HepG2 (cell line): Measurements from ENCODE around the gene MAP3K9. TPM values are rescaled to one million over a fixed set of nuclear protein-coding genes. Genes with fewer than 3 reads are reported as not detected.

ENCODE experiments used
- ATF1 ChIP-seq: IDR thresholded peaks from 2 replicates; pipeline ENCODE4 v1.6.1; 2016; ENCODE audit warnings: mild to moderate bottlenecking, control low read depth
- ATF7 ChIP-seq, 2 experiments: fragments of 450-650 bp in 1 of 2; sonication (generic) in 1 of 2; formaldehyde crosslinking in 1 of 2; IDR thresholded peaks; 2 replicates each; pipeline versions ENCODE4 v1.4.0 to v1.6.1; 2016 to 2020; ENCODE audit warnings: antibody characterized with exemption in 1 of 2, mild to moderate bottlenecking in 1 of 2, missing genetic modification reagents in 1 of 2
- BRF2 ChIP-seq: sonication (generic); formaldehyde crosslinking; IDR thresholded peaks from 2 replicates; pipeline ENCODE4 v1.8.1; 2022; ENCODE audit warnings: mild to moderate bottlenecking, missing genetic modification reagents
- DPF2 ChIP-seq: sonication (generic); formaldehyde crosslinking; IDR thresholded peaks from 2 replicates; pipeline ENCODE4 v1.4.0; 2020; ENCODE audit warnings: mild to moderate bottlenecking, low read depth, missing genetic modification reagents, borderline replicate concordance
- PRPF4 ChIP-seq: fragments of 200-400 bp; formaldehyde crosslinking; IDR thresholded peaks from 2 replicates; pipeline ENCODE4 v1.6.1; 2016; ENCODE audit warnings: low read length, low read depth; ENCODE audit not compliant: poor library complexity, severe bottlenecking
- polyA plus RNA-seq, 8 experiments: library from polyadenylated mRNA; depleted of rRNA in 3 of 8; stranded (reverse) in 7 of 8; unstranded in 1 of 8; fragments of >200 nt; fragmentation: Illumina TruSeq in 4 of 8; extraction: Trizol in 4 of 8; gene quantifications; 2 replicates each; pipeline versions ENCODE4 v1.2.1 to v1.2.3, GENCODE V29; 2011 to 2016; ENCODE audit warnings: low read depth in 4 of 8, missing spikeins in 1 of 8, mixed read lengths in 1 of 8; ENCODE audit not compliant: insufficient read depth in 1 of 8
- total RNA-seq, 5 experiments: library from RNA; depleted of rRNA; stranded (reverse); fragments of >200 nt; fragmentation: Illumina TruSeq; extraction: Trizol; gene quantifications; 2 replicates each; pipeline ENCODE4 v1.2.3, GENCODE V29; 2016; ENCODE audit warnings: low read depth in 1 of 5
- TF ChIP-seq, protein P1 (sequence below): sonication (generic); formaldehyde crosslinking; IDR thresholded peaks from 2 replicates; pipeline ENCODE4 v1.4.0; 2020; ENCODE audit warnings: mild to moderate bottlenecking, missing genetic modification reagents
- TF ChIP-seq, protein P2 (sequence below): sonication (generic); formaldehyde crosslinking; IDR thresholded peaks from 2 replicates; pipeline ENCODE4 v1.4.0; 2020; ENCODE audit warnings: missing genetic modification reagents
- TF ChIP-seq, protein P3 (sequence below): sonication (generic); formaldehyde crosslinking; IDR thresholded peaks from 2 replicates; pipeline ENCODE4 v1.9.0; 2021; ENCODE audit warnings: missing genetic modification reagents, borderline replicate concordance
- TF ChIP-seq, protein P4 (sequence below): sonication (generic); formaldehyde crosslinking; conservative IDR thresholded peaks from 2 replicates; pipeline ENCODE4 v1.4.0; 2020; ENCODE audit warnings: missing genetic modification reagents

Gene MAP3K9
- total and polyA plus RNA-seq, 2 of the 13 experiments (the other 11 are each of a cell fraction or from before 2014, with no cell fraction given): 4.3 to 4.5 TPM

GRCh38 chr14:70782361-70782760 is 27.0 kb downstream of the MAP3K9 start (continued):
- TF ChIP-seq, protein P1, sequence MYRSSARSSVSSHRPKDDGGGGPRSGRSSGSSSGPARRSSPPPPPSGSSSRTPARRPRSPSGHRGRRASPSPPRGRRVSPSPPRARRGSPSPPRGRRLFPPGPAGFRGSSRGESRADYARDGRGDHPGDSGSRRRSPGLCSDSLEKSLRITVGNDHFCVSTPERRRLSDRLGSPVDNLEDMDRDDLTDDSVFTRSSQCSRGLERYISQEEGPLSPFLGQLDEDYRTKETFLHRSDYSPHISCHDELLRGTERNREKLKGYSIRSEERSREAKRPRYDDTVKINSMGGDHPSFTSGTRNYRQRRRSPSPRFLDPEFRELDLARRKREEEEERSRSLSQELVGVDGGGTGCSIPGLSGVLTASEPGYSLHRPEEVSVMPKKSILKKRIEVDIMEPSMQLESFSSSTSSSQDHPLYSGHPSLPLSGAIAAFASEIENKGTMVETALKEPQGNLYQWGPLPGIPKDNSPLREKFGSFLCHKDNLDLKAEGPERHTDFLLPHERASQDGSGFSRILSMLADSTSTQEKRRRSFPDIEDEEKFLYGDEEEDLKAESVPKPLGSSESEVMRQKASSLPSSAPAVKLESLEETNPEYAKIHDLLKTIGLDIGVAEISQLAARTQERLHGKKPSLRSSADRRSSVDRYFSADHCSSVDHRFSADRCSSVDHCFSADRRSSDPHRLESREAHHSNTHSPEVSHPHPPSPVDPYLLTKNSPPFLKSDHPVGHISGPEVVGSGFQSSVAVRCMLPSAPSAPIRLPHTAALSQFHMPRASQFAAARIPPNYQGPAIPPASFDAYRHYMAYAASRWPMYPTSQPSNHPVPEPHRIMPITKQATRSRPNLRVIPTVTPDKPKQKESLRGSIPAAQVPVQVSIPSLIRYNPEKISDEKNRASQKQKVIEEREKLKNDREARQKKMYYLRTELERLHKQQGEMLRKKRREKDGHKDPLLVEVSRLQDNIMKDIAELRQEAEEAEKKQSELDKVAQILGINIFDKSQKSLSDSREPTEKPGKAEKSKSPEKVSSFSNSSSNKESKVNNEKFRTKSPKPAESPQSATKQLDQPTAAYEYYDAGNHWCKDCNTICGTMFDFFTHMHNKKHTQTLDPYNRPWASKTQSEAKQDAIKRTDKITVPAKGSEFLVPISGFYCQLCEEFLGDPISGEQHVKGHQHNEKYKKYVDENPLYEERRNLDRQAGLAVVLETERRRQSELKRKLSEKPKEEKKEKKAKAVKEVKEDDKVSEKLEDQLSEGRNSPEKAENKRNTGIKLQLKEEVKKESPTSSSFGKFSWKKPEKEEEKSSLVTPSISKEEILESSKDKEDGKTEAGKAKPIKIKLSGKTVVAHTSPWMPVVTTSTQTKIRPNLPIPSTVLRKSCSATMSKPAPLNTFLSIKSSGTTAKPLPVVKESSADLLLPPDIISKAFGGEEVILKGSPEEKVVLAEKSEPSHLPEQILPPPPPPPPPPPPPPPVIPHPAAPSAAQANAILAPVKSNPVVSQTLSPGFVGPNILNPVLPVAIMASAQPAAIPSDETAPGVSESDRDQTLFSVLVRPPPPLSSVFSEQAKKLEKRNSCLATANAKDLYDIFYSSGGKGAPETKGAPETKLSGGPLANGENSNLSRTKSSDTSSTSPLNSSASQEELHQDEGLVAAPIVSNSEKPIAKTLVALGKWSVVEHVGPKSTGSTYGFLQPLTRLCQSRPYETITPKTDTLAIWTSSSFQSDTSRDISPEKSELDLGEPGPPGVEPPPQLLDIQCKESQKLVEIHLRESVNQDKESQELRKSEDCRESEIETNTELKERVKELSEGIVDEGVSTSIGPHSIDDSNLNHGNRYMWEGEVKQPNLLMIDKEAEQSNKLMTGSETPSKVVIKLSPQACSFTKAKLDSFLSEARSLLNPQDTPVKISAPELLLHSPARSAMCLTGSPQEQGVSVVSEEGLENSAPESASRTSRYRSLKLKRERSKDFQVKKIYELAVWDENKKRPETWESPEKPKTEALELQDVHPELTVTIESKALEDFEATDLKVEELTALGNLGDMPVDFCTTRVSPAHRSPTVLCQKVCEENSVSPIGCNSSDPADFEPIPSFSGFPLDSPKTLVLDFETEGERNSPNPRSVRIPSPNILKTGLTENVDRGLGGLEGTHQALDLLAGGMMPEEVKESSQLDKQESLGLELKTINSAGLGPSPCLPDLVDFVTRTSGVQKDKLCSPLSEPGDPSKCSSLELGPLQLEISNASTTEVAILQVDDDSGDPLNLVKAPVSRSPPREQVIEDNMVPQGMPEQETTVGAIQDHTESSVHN (CRISPR knock-in tag): no peak
- TF ChIP-seq ATF7 (IDR thresholded peaks at IDR 0.05): no peak
- TF ChIP-seq ATF7 (CRISPR knock-in tag; IDR thresholded peaks at IDR 0.05): no peak
- TF ChIP-seq, protein P2, sequence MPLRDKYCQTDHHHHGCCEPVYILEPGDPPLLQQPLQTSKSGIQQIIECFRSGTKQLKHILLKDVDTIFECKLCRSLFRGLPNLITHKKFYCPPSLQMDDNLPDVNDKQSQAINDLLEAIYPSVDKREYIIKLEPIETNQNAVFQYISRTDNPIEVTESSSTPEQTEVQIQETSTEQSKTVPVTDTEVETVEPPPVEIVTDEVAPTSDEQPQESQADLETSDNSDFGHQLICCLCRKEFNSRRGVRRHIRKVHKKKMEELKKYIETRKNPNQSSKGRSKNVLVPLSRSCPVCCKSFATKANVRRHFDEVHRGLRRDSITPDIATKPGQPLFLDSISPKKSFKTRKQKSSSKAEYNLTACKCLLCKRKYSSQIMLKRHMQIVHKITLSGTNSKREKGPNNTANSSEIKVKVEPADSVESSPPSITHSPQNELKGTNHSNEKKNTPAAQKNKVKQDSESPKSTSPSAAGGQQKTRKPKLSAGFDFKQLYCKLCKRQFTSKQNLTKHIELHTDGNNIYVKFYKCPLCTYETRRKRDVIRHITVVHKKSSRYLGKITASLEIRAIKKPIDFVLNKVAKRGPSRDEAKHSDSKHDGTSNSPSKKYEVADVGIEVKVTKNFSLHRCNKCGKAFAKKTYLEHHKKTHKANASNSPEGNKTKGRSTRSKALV (CRISPR knock-in tag): no peak
- TF ChIP-seq ATF1 (CRISPR knock-in tag): no peak
- TF ChIP-seq, protein P3, sequence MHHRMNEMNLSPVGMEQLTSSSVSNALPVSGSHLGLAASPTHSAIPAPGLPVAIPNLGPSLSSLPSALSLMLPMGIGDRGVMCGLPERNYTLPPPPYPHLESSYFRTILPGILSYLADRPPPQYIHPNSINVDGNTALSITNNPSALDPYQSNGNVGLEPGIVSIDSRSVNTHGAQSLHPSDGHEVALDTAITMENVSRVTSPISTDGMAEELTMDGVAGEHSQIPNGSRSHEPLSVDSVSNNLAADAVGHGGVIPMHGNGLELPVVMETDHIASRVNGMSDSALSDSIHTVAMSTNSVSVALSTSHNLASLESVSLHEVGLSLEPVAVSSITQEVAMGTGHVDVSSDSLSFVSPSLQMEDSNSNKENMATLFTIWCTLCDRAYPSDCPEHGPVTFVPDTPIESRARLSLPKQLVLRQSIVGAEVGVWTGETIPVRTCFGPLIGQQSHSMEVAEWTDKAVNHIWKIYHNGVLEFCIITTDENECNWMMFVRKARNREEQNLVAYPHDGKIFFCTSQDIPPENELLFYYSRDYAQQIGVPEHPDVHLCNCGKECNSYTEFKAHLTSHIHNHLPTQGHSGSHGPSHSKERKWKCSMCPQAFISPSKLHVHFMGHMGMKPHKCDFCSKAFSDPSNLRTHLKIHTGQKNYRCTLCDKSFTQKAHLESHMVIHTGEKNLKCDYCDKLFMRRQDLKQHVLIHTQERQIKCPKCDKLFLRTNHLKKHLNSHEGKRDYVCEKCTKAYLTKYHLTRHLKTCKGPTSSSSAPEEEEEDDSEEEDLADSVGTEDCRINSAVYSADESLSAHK: no peak
- TF ChIP-seq, protein P4, sequence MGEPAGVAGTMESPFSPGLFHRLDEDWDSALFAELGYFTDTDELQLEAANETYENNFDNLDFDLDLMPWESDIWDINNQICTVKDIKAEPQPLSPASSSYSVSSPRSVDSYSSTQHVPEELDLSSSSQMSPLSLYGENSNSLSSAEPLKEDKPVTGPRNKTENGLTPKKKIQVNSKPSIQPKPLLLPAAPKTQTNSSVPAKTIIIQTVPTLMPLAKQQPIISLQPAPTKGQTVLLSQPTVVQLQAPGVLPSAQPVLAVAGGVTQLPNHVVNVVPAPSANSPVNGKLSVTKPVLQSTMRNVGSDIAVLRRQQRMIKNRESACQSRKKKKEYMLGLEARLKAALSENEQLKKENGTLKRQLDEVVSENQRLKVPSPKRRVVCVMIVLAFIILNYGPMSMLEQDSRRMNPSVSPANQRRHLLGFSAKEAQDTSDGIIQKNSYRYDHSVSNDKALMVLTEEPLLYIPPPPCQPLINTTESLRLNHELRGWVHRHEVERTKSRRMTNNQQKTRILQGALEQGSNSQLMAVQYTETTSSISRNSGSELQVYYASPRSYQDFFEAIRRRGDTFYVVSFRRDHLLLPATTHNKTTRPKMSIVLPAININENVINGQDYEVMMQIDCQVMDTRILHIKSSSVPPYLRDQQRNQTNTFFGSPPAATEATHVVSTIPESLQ (CRISPR knock-in tag): no peak
- no peak for TF ChIP-seq DPF2
- TF ChIP-seq BRF2: no peak
- TF ChIP-seq PRPF4: no peak
